ENCODE results near the gene PLK4. TPM values are rescaled to one million over a fixed set of nuclear protein-coding genes. Genes with fewer than 3 reads are reported as not detected.

PLK4 gene
- total and polyA plus RNA-seq, 7 donors, result 0.16 to 7.5 (median 2.9) TPM; not detected in 1

- intact Hi-C loops (cut with DNase I), result no loop called here
- Histone ChIP-seq H3K27ac (no peak overlapping the region), H3K27me3 (no peaks in the 10 kb centered on the region), H3K4me3 (no peak overlapping the region), H3K4me1 (no peaks in the 10 kb centered on the region), H3K9me3 (peaks cover 4 to 10% (median 5%) of the 10 kb centered on the region in 4 donors), H3K36me3 (no peaks in the 10 kb centered on the region)
- DNase-seq, result no peak
- WGBS, 2 donors, result 93 to 96% methylated on average over 5 of the region's 5 CpGs
- TF ChIP-seq CTCF (IDR thresholded peaks at IDR 0.05) (no peak), POLR2A (IDR thresholded peaks at IDR 0.05) (no peak), POLR2AphosphoS5 (IDR thresholded peaks at IDR 0.05) (no peak), EP300 (IDR thresholded peaks at IDR 0.05) (no peak)
Measured at GRCh38 chr4:127844601-127845116, 36.0 kb upstream of the PLK4 start.

- no peak for DNase-seq
- Histone ChIP-seq H3K27me3 (no peaks in the 10 kb centered on the region), H3K9me3 (peaks cover 6 to 17% (median 14%) of the 10 kb centered on the region in 4 donors), H3K27ac (no peak overlapping the region), H3K4me3 (no peak overlapping the region), H3K4me1 (no peaks in the 10 kb centered on the region), H3K36me3 (no peaks in the 10 kb centered on the region)
- intact Hi-C loops (cut with DNase I), result no loop called here
- TF ChIP-seq POLR2A (IDR thresholded peaks at IDR 0.05) (no peak), POLR2AphosphoS5 (IDR thresholded peaks at IDR 0.05) (no peak), CTCF (IDR thresholded peaks at IDR 0.05) (no peak), EP300 (IDR thresholded peaks at IDR 0.05) (no peak)
Measured at GRCh38 chr4:127846061-127846460, 34.6 kb upstream of the PLK4 start.

- H3K36me3 ChIP-seq, result no peaks in the 10 kb centered on the region
- H3K4me3 ChIP-seq, result no peak overlapping the region
- WGBS, 2 donors, result 96 to 97% methylated on average over 1 of the region's 1 CpG
- no peaks in the 10 kb centered on the region for H3K27me3 ChIP-seq
- intact Hi-C loops (cut with DNase I), result no loop called here
- H3K4me1 ChIP-seq, result no peaks in the 10 kb centered on the region
- TF ChIP-seq POLR2AphosphoS5 (IDR thresholded peaks at IDR 0.05) (no peak), POLR2A (IDR thresholded peaks at IDR 0.05) (no peak), EP300 (IDR thresholded peaks at IDR 0.05) (no peak), CTCF (IDR thresholded peaks at IDR 0.05) (no peak)
- no peak overlapping the region for H3K27ac ChIP-seq
- no peak for DNase-seq
- peaks cover 6 to 17% (median 14%) of the 10 kb centered on the region in 4 donors for H3K9me3 ChIP-seq
Measured at GRCh38 chr4:127846765-127847164, 33.9 kb upstream of the PLK4 start.

GRCh38 chr4:127849505-127850234 lies 31.0 kb upstream of the PLK4 start:
- no peaks in the 10 kb centered on the region for H3K36me3 ChIP-seq
- TF ChIP-seq POLR2A (IDR thresholded peaks at IDR 0.05) (no peak), EP300 (IDR thresholded peaks at IDR 0.05) (no peak), POLR2AphosphoS5 (IDR thresholded peaks at IDR 0.05) (no peak), CTCF (IDR thresholded peaks at IDR 0.05) (no peak)
- no peaks in the 10 kb centered on the region for H3K27me3 ChIP-seq
- H3K9me3 ChIP-seq, result peaks cover 6 to 17% (median 14%) of the 10 kb centered on the region in 4 donors
- H3K4me3 ChIP-seq, result no peak overlapping the region
- DNase-seq, result no peak
- WGBS, 2 donors, result 97 to 98% methylated on average over 1 of the region's 1 CpG
- H3K27ac ChIP-seq, result no peak overlapping the region
- intact Hi-C loops (cut with DNase I), result no loop called here
- no peaks in the 10 kb centered on the region for H3K4me1 ChIP-seq

Measured in sigmoid colon (tissue), 7 donors.